Measurements from ENCODE around the gene PTPN21. TPM values are rescaled to one million over a fixed set of nuclear protein-coding genes. Genes with fewer than 3 reads are reported as not detected.

PTPN21 gene
- total and polyA plus RNA-seq, 2 of the 13 experiments (the other 11 are each of a cell fraction or from before 2014, with no cell fraction given), result 2.0 to 3.7 TPM

GRCh38 chr14:88562831-88563686 is 8.3 kb upstream of the PTPN21 start, which contains the start of gene ZC3H14 (continued):
- TF ChIP-seq STAT6 (CRISPR knock-in tag; IDR thresholded peaks at IDR 0.05; ENCODE audit: borderline replicate concordance) (0 out of 2 replicates have a peak, but pooled peaks have one; percentile 56), GTF2F1 (IDR thresholded peaks at IDR 0.05; ENCODE audit: low read length) (no peak), PCBP1 (IDR thresholded peaks at IDR 0.05; ENCODE audit: borderline replicate concordance, low read depth, low read length) (no peak), SYNCRIP (IDR thresholded peaks at IDR 0.05; ENCODE audit: insufficient read depth, low read depth, low read length) (no peak), ZNF484 (CRISPR knock-in tag; IDR thresholded peaks at IDR 0.05; ENCODE audit: borderline replicate concordance, low read depth) (peak; percentile 79; the same call in 1 of the 2 replicates), STAT5B (CRISPR knock-in tag; IDR thresholded peaks at IDR 0.05) (no peak), ZNF83 (CRISPR knock-in tag; IDR thresholded peaks at IDR 0.05; ENCODE audit: borderline replicate concordance) (0 out of 2 replicates have a peak, but pooled peaks have one; percentile 88), HDAC2 (CRISPR knock-in tag; IDR thresholded peaks at IDR 0.05) (no peak), ZNF777 (CRISPR knock-in tag; IDR thresholded peaks at IDR 0.05) (peak; percentile 78), ZNF282 (IDR thresholded peaks at IDR 0.05; ENCODE audit: partially characterized antibody) (no peak), GZF1 (CRISPR knock-in tag; IDR thresholded peaks at IDR 0.05) (no peak), ARNTL (CRISPR knock-in tag; IDR thresholded peaks at IDR 0.05) (peak; percentile 54; the same call in 1 of the 2 replicates), ZNF460 (CRISPR knock-in tag; IDR thresholded peaks at IDR 0.05; ENCODE audit: borderline replicate concordance) (no peak), ZNF121 (CRISPR knock-in tag; IDR thresholded peaks at IDR 0.05) (no peak), FOXC1 (CRISPR knock-in tag; IDR thresholded peaks at IDR 0.05; ENCODE audit: borderline replicate concordance) (no peak; the same call in 1 of the 2 replicates), JUNB (CRISPR knock-in tag; IDR thresholded peaks at IDR 0.05; ENCODE audit: borderline replicate concordance) (peak; percentile 61), AGO1 (IDR thresholded peaks at IDR 0.05; ENCODE audit: low read depth, low read length, poor library complexity, severe bottlenecking) (peak; percentile 59), ZNF710 (CRISPR knock-in tag; IDR thresholded peaks at IDR 0.05; ENCODE audit: borderline replicate concordance) (peak; percentile 87), TP53 (CRISPR knock-in tag; conservative IDR thresholded peaks at IDR 0.05) (no peak), SKI (IDR thresholded peaks at IDR 0.05; ENCODE audit: partially characterized antibody) (no peak), NFIC (IDR thresholded peaks at IDR 0.05; ENCODE audit: low read length) (no peak), ZNF782 (CRISPR knock-in tag; IDR thresholded peaks at IDR 0.05; ENCODE audit: borderline replicate concordance) (peak; percentile 96), ZNF781 (CRISPR knock-in tag; IDR thresholded peaks at IDR 0.05; ENCODE audit: borderline replicate concordance, not compliant biosample characterization) (no peak), ZBTB44 (CRISPR knock-in tag; IDR thresholded peaks at IDR 0.05) (peak; percentile 35; the same call in 1 of the 2 replicates)
